HL-60/S4 treated with phorbol 12-myristate 13-acetate at 8.2 ng/mL for 4 days and 3 days (cell line): ENCODE results near the gene PTPN3.
"Not testable (repeated sequence)": the region's sequence is repeated elsewhere in the genome, so short reads cannot be mapped to it uniquely, and the experiment has no call there.

Experiments used
- in situ Hi-C: fragments of 300-500 bp; cut with MboI; formaldehyde crosslinking; loops from 2 replicates; pipeline ENCODE4 v1.15.0; 2022; ENCODE audit warnings: low sequenced_read_pairs

Gene PTPN3

GRCh38 chr9:109354190-109354589, 143.9 kb downstream of the PTPN3 start:
- in situ Hi-C loops, result no loop called here

DNA sequence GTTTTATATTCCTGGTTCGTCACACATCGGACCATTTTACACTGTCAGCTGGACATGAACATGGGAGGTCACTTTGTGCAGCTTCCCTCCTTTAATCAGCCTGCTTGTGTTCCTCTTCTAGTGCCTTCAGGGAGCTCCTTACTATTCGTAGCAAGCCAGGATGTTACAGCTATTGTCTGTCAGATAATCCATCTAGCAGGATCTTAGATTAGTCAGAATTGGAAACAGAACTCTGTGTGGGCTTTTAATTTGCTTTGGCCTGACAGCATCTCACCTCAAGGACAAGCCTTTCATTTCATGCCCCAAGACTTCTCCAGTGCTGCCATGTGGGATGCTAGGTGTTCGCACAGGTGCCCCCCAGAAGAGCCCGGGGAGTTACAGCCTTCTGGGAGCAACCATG, 147.1 kb downstream of the PTPN3 start:
- in situ Hi-C loops, result no loop called here

- in situ Hi-C loops, result no loop called here
Observed at GRCh38 chr9:109349421-109349846, 148.7 kb downstream of the PTPN3 start.

- in situ Hi-C loops, result no loop called here
Observed at GRCh38 chr9:109346904-109347303, 151.2 kb downstream of the PTPN3 start.

DNA sequence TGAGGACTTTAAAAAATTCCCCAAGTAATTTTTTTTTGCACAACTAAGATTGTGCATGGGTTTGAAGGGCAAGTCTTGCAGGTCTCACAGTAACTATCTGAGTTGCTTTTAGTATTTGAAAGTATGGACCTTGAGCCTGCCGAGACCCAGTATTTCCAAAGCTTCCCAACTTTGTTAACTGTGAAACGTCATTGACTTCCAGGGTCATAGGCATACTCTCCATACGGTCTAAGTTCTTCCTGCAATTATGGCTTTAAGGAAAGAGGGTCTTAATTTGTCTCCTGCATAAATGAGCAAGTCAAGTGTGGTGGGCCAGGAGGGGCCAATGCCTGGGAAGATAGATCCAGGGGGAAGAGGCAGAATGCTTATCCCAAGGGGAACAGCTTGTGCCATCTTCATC, 153.2 kb downstream of the PTPN3 start:
- in situ Hi-C loops, result no loop called here

DNA sequence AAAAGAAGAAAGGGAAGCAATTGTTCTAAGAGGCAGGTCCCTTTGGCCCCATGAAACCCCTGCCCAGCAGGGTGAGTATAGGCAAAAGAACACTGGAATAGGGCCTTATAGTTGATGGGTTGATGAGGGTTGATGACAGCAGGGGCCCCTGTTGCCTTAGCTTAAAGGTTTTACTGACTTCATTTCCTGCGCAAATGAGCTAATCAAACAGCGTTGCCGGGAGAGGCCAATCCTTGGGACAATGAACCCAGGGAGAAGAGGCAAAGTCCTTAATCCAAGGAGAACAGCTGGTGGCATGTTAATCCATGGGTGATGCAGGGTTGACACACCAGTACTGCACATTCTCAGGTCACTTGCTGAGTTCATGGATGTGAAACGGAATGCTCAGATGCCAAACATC, 155.2 kb downstream of the PTPN3 start:
- in situ Hi-C loops, result no loop called here

DNA sequence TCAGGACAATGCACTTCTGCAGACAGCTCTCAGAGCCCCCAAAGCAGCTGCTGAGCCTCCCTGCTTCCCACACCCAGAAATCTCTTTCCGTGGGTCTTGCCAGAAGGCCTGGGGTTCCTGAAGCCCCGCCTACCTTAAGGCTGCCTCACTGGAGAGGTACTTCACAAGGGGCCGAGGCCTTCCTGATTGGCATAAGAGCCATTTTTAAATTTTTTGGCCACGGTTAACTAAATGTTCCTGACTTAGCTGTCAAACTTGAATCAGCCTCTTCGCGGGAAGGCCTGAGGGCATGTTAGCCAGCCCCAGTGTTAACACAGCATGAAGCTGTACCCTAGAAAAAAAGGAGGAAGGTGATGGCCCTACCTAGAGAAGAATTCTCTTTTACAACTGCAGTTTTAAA, 156.5 kb downstream of the PTPN3 start:
- in situ Hi-C loops, result no loop called here

- in situ Hi-C loops, result not testable (repeated sequence)
Observed at GRCh38 chr9:109340979-109341378, 157.1 kb downstream of the PTPN3 start.

- in situ Hi-C loops, result no loop called here
Observed at GRCh38 chr9:109336409-109336808, 161.7 kb downstream of the PTPN3 start.

GRCh38 chr9:109335929-109336328, 162.2 kb downstream of the PTPN3 start:
- in situ Hi-C loops, result no loop called here

GRCh38 chr9:109335121-109335520, 163.0 kb downstream of the PTPN3 start:
- in situ Hi-C loops, result no loop called here

DNA sequence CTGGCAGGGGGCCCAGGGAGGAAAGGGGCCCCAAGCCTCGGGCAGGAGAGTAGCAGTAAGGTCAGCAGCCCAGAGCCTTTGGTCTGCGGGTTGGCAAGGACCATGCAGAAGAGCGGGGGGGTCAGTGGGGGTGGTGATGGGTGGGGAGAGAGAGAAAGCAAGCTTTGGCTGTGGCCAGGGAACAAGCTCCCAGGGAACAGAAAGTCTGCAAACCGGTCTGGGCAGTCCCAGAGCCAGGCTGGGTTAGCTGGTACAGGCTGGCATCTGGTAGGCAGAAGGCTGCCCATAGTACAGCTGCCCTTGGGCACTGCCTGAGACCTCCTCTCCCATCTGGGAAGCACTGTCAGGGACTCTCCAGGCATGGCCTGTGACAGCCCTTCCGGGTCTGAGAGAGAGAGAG, 166.8 kb downstream of the PTPN3 start:
- in situ Hi-C loops, result no loop called here

DNA sequence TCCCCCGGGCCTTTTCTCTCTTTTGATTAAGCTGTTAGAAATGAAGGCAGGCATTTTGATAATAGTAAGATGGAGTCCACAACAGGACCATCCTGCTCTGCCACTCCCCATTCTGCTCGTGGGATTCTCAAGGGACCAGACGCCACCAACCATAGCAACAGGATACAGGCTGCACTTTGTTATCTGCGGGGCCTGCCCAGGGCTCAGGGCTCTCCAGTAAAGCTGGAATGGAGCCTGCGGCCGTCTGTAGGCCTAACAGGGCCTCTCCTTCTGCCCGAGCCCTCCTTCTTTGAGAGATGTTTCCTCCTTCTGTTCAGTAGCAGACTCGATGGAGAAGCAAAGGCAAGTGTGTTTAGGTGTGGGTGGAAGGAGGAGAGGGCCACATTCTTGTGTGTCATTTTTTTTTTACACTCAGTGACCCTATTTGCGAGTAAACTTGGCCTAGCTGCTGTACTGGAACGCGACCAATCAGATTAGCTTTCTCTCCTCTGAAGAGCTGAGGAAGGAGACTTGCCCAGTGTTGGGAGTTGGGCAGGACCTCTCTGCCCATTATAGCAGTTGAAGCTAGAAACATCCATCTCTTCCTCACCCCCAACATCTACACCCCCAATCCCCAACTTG, 168.4 kb downstream of the PTPN3 start:
- in situ Hi-C loops, result no loop called here

DNA sequence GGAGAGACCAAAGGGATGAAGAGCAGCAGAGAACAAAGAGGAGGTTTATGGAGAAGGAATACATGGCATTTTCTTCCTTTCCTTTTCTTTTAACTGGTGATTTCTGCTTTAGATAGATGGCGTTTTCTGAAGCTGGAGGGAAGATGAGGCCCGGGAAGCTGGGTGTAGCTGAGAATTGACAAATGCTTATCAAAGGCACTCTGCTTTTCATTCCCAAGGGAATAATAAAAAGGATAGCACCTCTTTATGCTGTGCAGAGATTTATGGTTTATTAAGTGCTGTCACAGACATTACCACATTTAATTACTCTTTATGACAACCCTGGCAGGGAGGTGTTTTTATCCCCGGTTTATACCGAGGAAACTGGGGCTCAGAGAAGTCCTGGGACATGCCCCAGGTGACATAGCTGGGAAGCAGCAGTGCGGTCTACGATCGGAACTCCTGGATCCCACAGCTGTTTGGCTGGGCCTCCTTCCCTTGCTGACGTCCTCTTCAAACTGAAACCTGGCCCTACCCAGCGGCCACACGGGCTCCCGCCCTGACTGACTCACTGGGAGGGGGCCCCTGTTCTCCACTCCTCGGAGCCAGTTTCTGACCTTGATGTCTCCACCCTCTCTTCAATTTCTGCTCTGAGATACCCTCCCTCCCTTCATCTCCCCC, 169.0 kb downstream of the PTPN3 start:
- in situ Hi-C loops, result no loop called here
